ENCODE data around the gene A1BG.
"Not testable (repeated sequence)": the region's sequence is repeated elsewhere in the genome, so short reads cannot be mapped to it uniquely, and the experiment has no call there.

The A1BG gene

GRCh38 chr19:58334691-58335249, 18.5 kb downstream of the A1BG start:
- no peak for DNase-seq

- DNase-seq, result no peak
These were observed 20.6 kb downstream of the A1BG start for GRCh38 chr19:58332697-58333096.

GRCh38 chr19:58330458-58330857, 22.8 kb downstream of the A1BG start:
- DNase-seq, result no peak

GRCh38 chr19:58328999-58329398, 24.3 kb downstream of the A1BG start:
- peak; percentile 27 for DNase-seq

GRCh38 chr19:58326914-58327726, 26.2 kb downstream of the A1BG start, which contains the start of gene ZSCAN22:
Gene ZSCAN22 (plus strand): TSS chr19:58326994. CDS start chr19:58334803, 7,809 bp downstream.
- DNase-seq, result peak; percentile 96

- DNase-seq, result no peak
These were observed 26.8 kb downstream of the A1BG start for GRCh38 chr19:58326501-58326913.

GRCh38 chr19:58325311-58326022, 27.8 kb downstream of the A1BG start:
- no peak for DNase-seq

GRCh38 chr19:58319241-58319640, 34.1 kb downstream of the A1BG start:
- no peak for DNase-seq

GRCh38 chr19:58318297-58318696, 35.0 kb downstream of the A1BG start:
- no peak for DNase-seq

GRCh38 chr19:58317476-58318072, 35.7 kb downstream of the A1BG start:
- no peak for DNase-seq

- no peak for DNase-seq
These were observed 37.7 kb downstream of the A1BG start for GRCh38 chr19:58315580-58315979.

- no peak for DNase-seq
These were observed 41.9 kb downstream of the A1BG start for GRCh38 chr19:58311345-58311865.

GRCh38 chr19:58310685-58311084, 42.6 kb downstream of the A1BG start:
- not testable (repeated sequence) for DNase-seq

GRCh38 chr19:58307736-58308135, 45.6 kb downstream of the A1BG start:
- DNase-seq, result no peak

- no peak for DNase-seq
These were observed 47.4 kb downstream of the A1BG start for GRCh38 chr19:58305932-58306323.

- DNase-seq, result peak; percentile 98
These were observed 48.0 kb downstream of the A1BG start, which contains the start of gene ERVK3-1 for GRCh38 chr19:58305065-58305931. Gene ERVK3-1 (plus strand): TSS chr19:58305377. CDS start chr19:58312169, 6,792 bp downstream.

GRCh38 chr19:58304748-58305064, 48.6 kb downstream of the A1BG start:
- no peak for DNase-seq

- no peak for DNase-seq
These were observed 49.0 kb downstream of the A1BG start for GRCh38 chr19:58304255-58304654.

GRCh38 chr19:58300620-58301019, 52.7 kb downstream of the A1BG start:
- no peak for DNase-seq

GRCh38 chr19:58296104-58296503, 57.2 kb downstream of the A1BG start:
- DNase-seq, result no peak

Measured in activated CD4-positive, alpha-beta T cell treated with anti-CD3 and anti-CD28 coated beads, Interleukin-10, Interleukin-2, amounts not matched to agents 100 ng/mL and 50 ng/mL, durations not matched to agents 16 hours and 8 hours (primary cell).